ENCODE data around the gene ETS2. TPM values are rescaled to one million over a fixed set of nuclear protein-coding genes. Genes with fewer than 3 reads are reported as not detected.

Gene ETS2
- total RNA-seq, 1 donor from 2014 or later, result 113 TPM

GRCh38 chr21:38831526-38832467 is 26.1 kb downstream of the ETS2 start:
- TF ChIP-seq CTCF (IDR thresholded peaks at IDR 0.05), result no peak
- peak; percentile 63 to 95 for DNase-seq (ENCODE audit: low spot score in 2 of 2)
- Histone ChIP-seq H3K27me3 (no peaks in the 10 kb centered on the region), H3K27ac (peak overlapping the region; percentile 38 to 45), H3K9me3 (peaks cover 2 to 4% of the 10 kb centered on the region in 2 donors), H3K4me1 (peaks cover 0 to 5% of the 10 kb centered on the region in 2 donors), H3K4me3 (no peak overlapping the region), H3K36me3 (no peaks in the 10 kb centered on the region)
- intact Hi-C loops (cut with DNase I), result no loop called here

GRCh38 chr21:38832664-38833063 is 26.9 kb downstream of the ETS2 start:
- intact Hi-C loops (cut with DNase I), result no loop called here
- H3K27ac ChIP-seq, result no peak overlapping the region

GRCh38 chr21:38833117-38833516 is 27.4 kb downstream of the ETS2 start:
- Histone ChIP-seq H3K4me3 (no peak overlapping the region), H3K27me3 (no peaks in the 10 kb centered on the region), H3K27ac (no peak overlapping the region), H3K36me3 (no peaks in the 10 kb centered on the region), H3K4me1 (peaks cover 0 to 5% of the 10 kb centered on the region in 2 donors), H3K9me3 (no peaks in the 10 kb centered on the region)
- intact Hi-C loops (cut with DNase I), result no loop called here
- no peak for DNase-seq (ENCODE audit: low spot score in 2 of 2)
- no peak for TF ChIP-seq CTCF (IDR thresholded peaks at IDR 0.05)

More at GRCh38 chr21:38832664-38833063, 26.9 kb downstream of the ETS2 start:
- TF ChIP-seq CTCF (IDR thresholded peaks at IDR 0.05), result no peak
- Histone ChIP-seq H3K4me3 (no peak overlapping the region), H3K9me3 (no peaks in the 10 kb centered on the region), H3K4me1 (peaks cover 0 to 5% of the 10 kb centered on the region in 2 donors), H3K27me3 (no peaks in the 10 kb centered on the region), H3K36me3 (no peaks in the 10 kb centered on the region)
- no peak for DNase-seq (ENCODE audit: low spot score in 2 of 2)

- intact Hi-C loops (cut with DNase I), result no loop called here
- Histone ChIP-seq H3K27ac (no peak overlapping the region), H3K27me3 (no peaks in the 10 kb centered on the region), H3K4me3 (no peak overlapping the region), H3K9me3 (no peaks in the 10 kb centered on the region), H3K36me3 (no peaks in the 10 kb centered on the region), H3K4me1 (peaks cover 0 to 5% of the 10 kb centered on the region in 2 donors)
- no peak for TF ChIP-seq CTCF (IDR thresholded peaks at IDR 0.05)
- DNase-seq (ENCODE audit: low spot score in 2 of 2), result no peak
Observed at GRCh38 chr21:38834725-38835124, 29.0 kb downstream of the ETS2 start.

GRCh38 chr21:38837806-38838461 is 32.2 kb downstream of the ETS2 start:
- no peak for DNase-seq (ENCODE audit: low spot score in 2 of 2)
- intact Hi-C loops (cut with DNase I), result no loop called here

More at GRCh38 chr21:38837806-38838461, 32.2 kb downstream of the ETS2 start:
- H3K27ac ChIP-seq, result no peak overlapping the region
- no peaks in the 10 kb centered on the region for H3K27me3 ChIP-seq
- TF ChIP-seq CTCF (IDR thresholded peaks at IDR 0.05), result no peak
- H3K36me3 ChIP-seq, result no peaks in the 10 kb centered on the region
- H3K4me3 ChIP-seq, result no peak overlapping the region
- H3K4me1 ChIP-seq, result no peaks in the 10 kb centered on the region
- no peaks in the 10 kb centered on the region for H3K9me3 ChIP-seq
